ENCODE data around the gene AP1M1. TPM values are rescaled to one million over a fixed set of nuclear protein-coding genes. Genes with fewer than 3 reads are reported as not detected.

The AP1M1 gene
- total RNA-seq, 1 donor from 2014 or later, result 85.5 TPM

GRCh38 chr19:16234552-16235445 lies 37.1 kb downstream of the AP1M1 start:
- H3K27me3 Mint-ChIP-seq (ENCODE audit: unreplicated experiment), result no peaks in the 10 kb centered on the region
- H3K4me1 Mint-ChIP-seq (ENCODE audit: unreplicated experiment), result no peaks in the 10 kb centered on the region
- DNase-seq (ENCODE audit: extremely low spot score, unreplicated experiment), result no peak
- H3K9me3 Mint-ChIP-seq (ENCODE audit: unreplicated experiment), result no peaks in the 10 kb centered on the region
- peaks cover 35% of the 10 kb centered on the region for H3K36me3 Mint-ChIP-seq (ENCODE audit: unreplicated experiment)
- H3K27ac Mint-ChIP-seq (ENCODE audit: unreplicated experiment), result no peak overlapping the region
- TF ChIP-seq CTCF (IDR thresholded peaks at IDR 0.05), result no peak
- H3K4me3 Mint-ChIP-seq (ENCODE audit: unreplicated experiment), result no peak overlapping the region

GRCh38 chr19:16235811-16236652 lies 38.3 kb downstream of the AP1M1 start:
- TF ChIP-seq CTCF (IDR thresholded peaks at IDR 0.05), result no peak
- Mint-ChIP-seq H3K4me1 (ENCODE audit: unreplicated experiment) (no peaks in the 10 kb centered on the region), H3K27ac (ENCODE audit: unreplicated experiment) (no peak overlapping the region), H3K9me3 (ENCODE audit: unreplicated experiment) (no peaks in the 10 kb centered on the region), H3K4me3 (ENCODE audit: unreplicated experiment) (no peak overlapping the region), H3K36me3 (ENCODE audit: unreplicated experiment) (peaks cover 30% of the 10 kb centered on the region), H3K27me3 (ENCODE audit: unreplicated experiment) (no peaks in the 10 kb centered on the region)
- DNase-seq (ENCODE audit: extremely low spot score, unreplicated experiment), result no peak

- DNase-seq (ENCODE audit: extremely low spot score, unreplicated experiment), result no peak
- Mint-ChIP-seq H3K9me3 (ENCODE audit: unreplicated experiment) (no peaks in the 10 kb centered on the region), H3K27ac (ENCODE audit: unreplicated experiment) (no peak overlapping the region)
These were observed 46.4 kb downstream of the AP1M1 start for GRCh38 chr19:16244091-16244490.

GRCh38 chr19:16247353-16248182 lies 49.9 kb downstream of the AP1M1 start:
- Mint-ChIP-seq H3K27me3 (ENCODE audit: unreplicated experiment) (peaks cover 11% of the 10 kb centered on the region), H3K27ac (ENCODE audit: unreplicated experiment) (no peak overlapping the region), H3K4me3 (ENCODE audit: unreplicated experiment) (no peak overlapping the region), H3K36me3 (ENCODE audit: unreplicated experiment) (no peaks in the 10 kb centered on the region), H3K9me3 (ENCODE audit: unreplicated experiment) (no peaks in the 10 kb centered on the region), H3K4me1 (ENCODE audit: unreplicated experiment) (peaks cover 11% of the 10 kb centered on the region)
- peak; percentile 95 for DNase-seq (ENCODE audit: extremely low spot score, unreplicated experiment)
- peak; percentile 95 for TF ChIP-seq CTCF (IDR thresholded peaks at IDR 0.05)

More at GRCh38 chr19:16244091-16244490, 46.4 kb downstream of the AP1M1 start:
- H3K27me3 Mint-ChIP-seq (ENCODE audit: unreplicated experiment), result peaks cover 11% of the 10 kb centered on the region
- no peak overlapping the region for H3K4me3 Mint-ChIP-seq (ENCODE audit: unreplicated experiment)
- TF ChIP-seq CTCF (IDR thresholded peaks at IDR 0.05), result no peak
- H3K36me3 Mint-ChIP-seq (ENCODE audit: unreplicated experiment), result no peaks in the 10 kb centered on the region
- peaks cover 6% of the 10 kb centered on the region for H3K4me1 Mint-ChIP-seq (ENCODE audit: unreplicated experiment)

Data from osteocyte (in vitro differentiated cells).